Measurements from ENCODE around the gene PYGO2.
A peak's percentile ranks its signal among the peaks of the same experiment; 100 is the strongest.
"Not testable (repeated sequence)": the region's sequence is repeated elsewhere in the genome, so short reads cannot be mapped to it uniquely, and the experiment has no call there.

Gene PYGO2

DNA sequence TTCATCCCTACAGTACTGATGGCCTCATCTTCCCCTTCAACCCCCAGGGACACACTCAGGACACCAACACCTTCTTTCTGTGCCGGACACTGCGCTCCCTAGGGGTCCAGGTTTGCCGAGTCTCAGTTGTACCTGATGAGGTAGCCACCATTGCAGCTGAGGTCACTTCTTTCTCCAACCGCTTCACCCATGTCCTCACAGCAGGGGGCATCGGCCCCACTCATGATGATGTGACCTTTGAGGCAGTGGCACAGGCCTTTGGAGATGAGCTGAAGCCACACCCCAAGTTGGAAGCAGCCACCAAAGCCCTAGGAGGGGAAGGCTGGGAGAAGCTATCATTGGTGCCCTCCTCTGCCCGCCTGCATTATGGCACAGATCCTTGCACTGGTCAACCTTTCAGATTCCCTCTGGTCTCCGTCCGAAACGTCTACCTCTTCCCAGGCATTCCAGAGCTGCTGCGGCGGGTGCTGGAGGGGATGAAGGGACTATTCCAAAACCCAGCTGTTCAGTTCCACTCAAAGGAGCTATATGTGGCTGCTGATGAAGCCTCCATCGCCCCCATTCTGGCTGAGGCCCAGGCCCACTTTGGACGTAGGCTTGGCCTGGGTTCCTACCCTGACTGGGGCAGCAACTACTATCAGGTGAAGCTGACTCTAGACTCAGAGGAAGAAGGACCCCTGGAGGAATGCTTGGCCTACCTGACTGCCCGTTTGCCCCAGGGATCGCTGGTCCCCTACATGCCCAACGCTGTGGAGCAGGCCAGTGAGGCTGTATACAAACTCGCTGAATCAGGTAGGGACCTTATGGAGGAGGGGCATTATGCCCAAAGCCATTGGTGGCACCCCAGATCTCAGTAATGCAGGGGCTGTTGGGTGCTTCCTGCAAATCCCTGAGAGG is 26.7 kb upstream of the PYGO2 start:
- peaks cover 5% of the 10 kb centered on the region for H3K79me2 ChIP-seq
- H3K4me2 ChIP-seq (ENCODE audit: low read length) = no peak overlapping the region
- H2AFZ ChIP-seq = no peak overlapping the region
- no peak overlapping the region for H3K27ac ChIP-seq
- no peaks in the 10 kb centered on the region for H3K36me3 ChIP-seq (ENCODE audit: control insufficient read depth, insufficient read depth, low read length)
- no peak overlapping the region for H3K9ac ChIP-seq
- TF ChIP-seq, protein P1, sequence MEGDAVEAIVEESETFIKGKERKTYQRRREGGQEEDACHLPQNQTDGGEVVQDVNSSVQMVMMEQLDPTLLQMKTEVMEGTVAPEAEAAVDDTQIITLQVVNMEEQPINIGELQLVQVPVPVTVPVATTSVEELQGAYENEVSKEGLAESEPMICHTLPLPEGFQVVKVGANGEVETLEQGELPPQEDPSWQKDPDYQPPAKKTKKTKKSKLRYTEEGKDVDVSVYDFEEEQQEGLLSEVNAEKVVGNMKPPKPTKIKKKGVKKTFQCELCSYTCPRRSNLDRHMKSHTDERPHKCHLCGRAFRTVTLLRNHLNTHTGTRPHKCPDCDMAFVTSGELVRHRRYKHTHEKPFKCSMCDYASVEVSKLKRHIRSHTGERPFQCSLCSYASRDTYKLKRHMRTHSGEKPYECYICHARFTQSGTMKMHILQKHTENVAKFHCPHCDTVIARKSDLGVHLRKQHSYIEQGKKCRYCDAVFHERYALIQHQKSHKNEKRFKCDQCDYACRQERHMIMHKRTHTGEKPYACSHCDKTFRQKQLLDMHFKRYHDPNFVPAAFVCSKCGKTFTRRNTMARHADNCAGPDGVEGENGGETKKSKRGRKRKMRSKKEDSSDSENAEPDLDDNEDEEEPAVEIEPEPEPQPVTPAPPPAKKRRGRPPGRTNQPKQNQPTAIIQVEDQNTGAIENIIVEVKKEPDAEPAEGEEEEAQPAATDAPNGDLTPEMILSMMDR (IDR thresholded peaks at IDR 0.05) = no peak
- H3K9me3 ChIP-seq (ENCODE audit: control insufficient read depth, low read length) = no peaks in the 10 kb centered on the region
- H3K4me1 ChIP-seq = no peaks in the 10 kb centered on the region
- H3K4me3 ChIP-seq (ENCODE audit: low read depth, low read length) = no peak overlapping the region
- H3K27me3 ChIP-seq (ENCODE audit: control insufficient read depth, insufficient read depth, low read length) = no peaks in the 10 kb centered on the region

DNA sequence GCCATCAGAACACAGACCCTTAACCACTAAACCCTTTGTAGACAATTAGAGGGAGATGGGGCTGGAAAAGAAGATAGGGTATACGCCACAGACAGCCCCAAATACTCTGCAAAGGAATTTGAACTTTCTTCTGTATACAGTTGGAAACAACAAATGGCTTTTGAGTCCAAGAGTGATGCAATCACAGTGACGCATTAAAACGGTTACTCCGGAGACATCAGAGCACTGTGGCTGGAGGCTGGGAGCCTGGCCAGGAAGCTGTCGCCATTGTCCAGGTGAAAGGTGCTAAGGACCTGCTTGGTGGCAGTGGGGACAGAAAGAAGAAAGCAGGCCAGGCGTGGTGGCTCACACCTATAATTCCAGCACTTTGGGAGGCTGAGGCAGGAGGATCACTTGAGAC is 25.7 kb upstream of the PYGO2 start:
- no peaks in the 10 kb centered on the region for H3K27me3 ChIP-seq (ENCODE audit: control insufficient read depth, insufficient read depth, low read length)
- no peak overlapping the region for H3K27ac ChIP-seq
- no peak overlapping the region for H3K9ac ChIP-seq
- H3K4me2 ChIP-seq (ENCODE audit: low read length) = no peak overlapping the region
- H3K4me3 ChIP-seq (ENCODE audit: low read depth, low read length) = no peak overlapping the region
- TF ChIP-seq, protein P1 (IDR thresholded peaks at IDR 0.05) = no peak
- H2AFZ ChIP-seq = no peak overlapping the region
- no peaks in the 10 kb centered on the region for H3K9me3 ChIP-seq (ENCODE audit: control insufficient read depth, low read length)
- H3K4me1 ChIP-seq = no peaks in the 10 kb centered on the region
- peaks cover 5% of the 10 kb centered on the region for H3K79me2 ChIP-seq
- no peaks in the 10 kb centered on the region for H3K36me3 ChIP-seq (ENCODE audit: control insufficient read depth, insufficient read depth, low read length)

DNA sequence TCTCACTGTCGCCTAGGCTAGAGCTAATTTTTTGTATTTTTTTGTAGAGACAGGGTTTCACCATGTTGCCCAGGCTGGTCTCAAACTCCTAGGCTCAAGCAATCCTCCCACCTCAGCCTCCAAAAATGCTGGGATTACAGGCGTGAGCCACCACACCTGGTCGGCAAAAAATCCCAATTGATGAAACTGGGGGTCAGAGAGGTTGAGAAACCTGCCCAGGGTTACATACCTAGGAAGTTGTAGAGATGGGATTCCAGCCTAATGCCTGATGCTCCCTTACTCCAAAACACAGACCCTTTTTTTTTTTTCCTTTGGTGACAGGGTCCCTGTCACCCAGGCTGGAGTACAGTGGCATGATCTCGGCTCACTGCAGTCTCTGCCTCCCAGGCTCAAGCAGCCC is 25.2 kb upstream of the PYGO2 start:
- H3K27me3 ChIP-seq (ENCODE audit: control insufficient read depth, insufficient read depth, low read length); H2AFZ ChIP-seq; H3K36me3 ChIP-seq (ENCODE audit: control insufficient read depth, insufficient read depth, low read length); H3K27ac ChIP-seq; H3K4me1 ChIP-seq; H3K9me3 ChIP-seq (ENCODE audit: control insufficient read depth, low read length); H3K9ac ChIP-seq; H3K4me3 ChIP-seq (ENCODE audit: low read depth, low read length); H3K79me2 ChIP-seq; H3K4me2 ChIP-seq (ENCODE audit: low read length): not testable (repeated sequence)

- Histone ChIP-seq H3K4me1 (no peaks in the 10 kb centered on the region), H3K79me2 (peaks cover 5% of the 10 kb centered on the region), H3K9me3 (ENCODE audit: control insufficient read depth, low read length) (no peaks in the 10 kb centered on the region)
These were observed 22.3 kb upstream of the PYGO2 start for GRCh38 chr1:154983776-154984466.

More at GRCh38 chr1:154983776-154984466, 22.3 kb upstream of the PYGO2 start:
- H2AFZ ChIP-seq = peak overlapping the region; percentile 65
- H3K9ac ChIP-seq = no peak overlapping the region
- TF ChIP-seq, protein P1 (IDR thresholded peaks at IDR 0.05) = no peak
- H3K27me3 ChIP-seq (ENCODE audit: control insufficient read depth, insufficient read depth, low read length) = no peaks in the 10 kb centered on the region
- peak overlapping the region; percentile 18 for H3K27ac ChIP-seq
- H3K4me3 ChIP-seq (ENCODE audit: low read depth, low read length) = peak overlapping the region; percentile 83
- H3K36me3 ChIP-seq (ENCODE audit: control insufficient read depth, insufficient read depth, low read length) = no peaks in the 10 kb centered on the region
- H3K4me2 ChIP-seq (ENCODE audit: low read length) = peak overlapping the region; percentile 95

Data from parathyroid adenoma (tissue), 2 donors.